HG03064 (cell line): ENCODE measurements around the gene ERFL.
"Not testable (repeated sequence)": the region's sequence is repeated elsewhere in the genome, so short reads cannot be mapped to it uniquely, and the experiment has no call there.

Experiments
- ATAC-seq: cut with Tn5 transposase; IDR thresholded peaks from one replicate; pipeline ENCODE4 v1.9.1; 2021; ENCODE audit warnings: low read depth; ENCODE audit not compliant: unreplicated experiment

Gene ERFL

GRCh38 chr19:41944336-41944735 is 16.1 kb upstream of the ERFL start:
- no peak for ATAC-seq

DNA sequence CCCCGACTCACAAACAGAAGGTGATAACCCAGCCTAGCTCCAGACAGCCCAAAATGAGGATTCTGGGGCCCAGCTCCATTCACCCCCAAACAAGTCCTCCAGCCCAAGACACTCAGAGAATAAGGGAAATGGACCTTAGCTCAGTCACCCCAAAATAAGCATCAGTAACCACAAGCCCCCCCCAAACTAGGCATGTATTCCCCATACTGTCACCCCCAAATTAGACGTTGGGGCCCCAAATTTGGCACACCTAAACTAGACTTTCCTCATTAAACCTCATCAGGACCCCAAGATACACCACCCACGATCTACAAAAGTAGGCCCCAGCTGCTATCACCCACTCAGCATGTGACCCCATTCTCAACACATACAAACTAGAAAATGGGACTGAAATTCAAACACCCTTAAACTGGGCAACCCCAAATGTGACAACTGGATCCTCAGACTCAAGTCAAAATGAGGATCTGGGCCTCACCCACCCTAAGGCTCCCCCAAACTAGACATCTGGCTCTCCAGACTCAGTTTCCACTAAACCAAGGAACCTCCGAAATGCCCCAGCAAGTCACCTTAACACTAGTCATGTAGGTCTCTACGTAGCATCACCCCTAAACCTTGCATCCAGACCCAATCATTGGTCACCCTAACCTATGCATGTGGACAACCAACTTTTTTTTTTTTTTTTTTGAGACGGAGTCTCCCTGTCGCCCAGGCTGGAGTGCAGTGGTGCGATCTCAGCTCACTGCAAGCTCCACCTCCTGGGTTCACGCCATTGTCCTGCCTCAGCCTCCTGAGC is 13.4 kb upstream of the ERFL start:
- no peak for ATAC-seq

DNA sequence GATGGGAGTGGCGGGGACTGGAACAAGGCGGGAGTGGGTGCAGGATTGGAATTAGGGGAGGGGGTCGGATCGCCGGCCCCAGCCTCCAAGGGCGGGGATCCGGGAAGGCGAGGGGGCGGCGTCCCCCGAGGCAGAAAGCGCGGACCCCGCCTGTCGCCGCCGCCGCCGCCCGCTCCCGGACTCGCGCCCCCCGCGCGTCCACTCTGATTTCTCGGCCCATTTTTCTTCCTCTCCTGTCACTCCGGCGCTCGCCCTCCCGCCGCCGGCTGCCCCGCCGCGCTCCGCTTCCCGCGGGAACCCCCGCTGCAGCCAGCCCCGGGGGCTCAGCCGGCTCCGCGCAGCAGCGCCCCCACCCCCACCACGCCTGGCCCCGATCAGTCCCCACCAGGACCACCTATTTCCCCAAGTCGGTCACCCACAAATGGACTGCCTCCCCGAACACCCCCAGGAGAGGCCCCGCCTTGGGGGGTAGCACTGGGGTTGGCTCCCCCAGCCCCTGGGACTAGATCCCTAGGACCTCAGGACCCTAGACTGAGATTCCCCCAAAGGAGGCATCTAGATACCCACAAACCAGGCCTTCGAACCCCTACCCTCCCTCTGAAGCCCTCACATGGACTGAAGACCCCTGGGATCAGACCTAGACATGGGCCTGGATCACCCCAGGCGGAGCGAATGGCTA is 12.6 kb upstream of the ERFL start:
- ATAC-seq, result no peak

DNA sequence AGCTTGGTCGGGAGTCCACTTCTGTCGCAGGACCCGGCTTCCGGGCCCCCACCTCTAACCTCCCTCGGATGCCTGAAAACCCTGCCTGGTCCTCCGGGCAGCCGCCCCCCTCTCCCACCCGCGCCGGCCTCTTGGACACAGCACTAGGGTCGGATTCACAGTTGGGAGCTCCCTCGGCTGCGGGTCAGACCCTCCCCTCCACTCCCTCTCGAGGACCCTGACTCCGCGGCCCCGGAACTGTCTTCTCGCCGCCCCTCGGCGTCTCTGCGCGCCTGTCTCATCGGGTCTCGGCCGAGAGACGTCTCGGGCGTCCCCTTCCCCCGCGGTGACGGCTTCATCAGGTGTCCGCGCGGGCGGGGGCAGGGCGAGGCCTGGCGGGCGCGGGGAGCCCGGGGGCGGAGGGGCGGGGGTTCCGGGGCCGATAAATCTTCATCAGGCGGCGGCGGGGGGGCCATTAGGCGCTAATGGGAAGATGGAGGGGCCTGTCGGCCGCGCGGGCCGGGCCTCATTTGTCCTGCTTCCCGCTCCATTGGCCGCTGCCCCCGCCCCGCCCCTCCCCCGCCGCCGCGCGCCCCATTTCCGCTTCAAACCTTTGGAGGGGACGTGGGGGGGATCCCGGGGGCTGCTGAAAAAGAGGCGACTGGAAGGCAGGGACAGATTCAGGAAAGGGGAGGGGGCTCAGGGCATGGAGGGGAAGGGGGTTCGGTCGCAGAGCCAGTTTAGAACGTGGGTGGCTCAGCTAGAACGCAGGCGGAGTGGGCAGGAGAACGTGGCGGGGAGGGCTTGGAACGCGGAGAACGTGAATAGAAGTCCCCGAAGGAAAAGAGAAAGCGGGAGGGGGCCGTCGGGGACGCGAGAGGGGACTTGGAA is 11.8 kb upstream of the ERFL start:
- ATAC-seq, result no peak

DNA sequence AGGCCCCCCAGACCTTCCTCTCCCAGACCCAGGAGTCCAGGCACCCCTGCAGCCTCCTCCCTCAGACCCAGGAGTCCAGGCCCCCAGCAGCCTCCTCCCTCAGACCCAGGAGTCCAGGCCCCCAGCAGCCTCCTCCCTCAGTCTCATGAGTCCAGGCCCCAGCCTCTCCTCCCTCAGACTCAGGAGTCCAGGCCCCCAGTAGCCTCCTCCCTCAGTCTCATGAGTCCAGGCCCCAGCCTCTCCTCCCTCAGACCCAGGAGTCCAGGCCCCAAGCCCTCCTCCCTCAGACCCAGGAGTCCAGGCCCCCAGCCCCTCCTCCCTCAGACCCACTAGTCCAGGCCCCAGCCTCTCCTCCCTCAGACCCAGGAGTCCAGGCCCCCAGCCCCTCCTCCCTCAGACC is 11.0 kb upstream of the ERFL start:
- ATAC-seq, result not testable (repeated sequence)

GRCh38 chr19:41937525-41938468 is 9.5 kb upstream of the ERFL start:
- no peak for ATAC-seq

GRCh38 chr19:41936961-41937360 is 8.7 kb upstream of the ERFL start:
- no peak for ATAC-seq

GRCh38 chr19:41936416-41936850 is 8.2 kb upstream of the ERFL start:
- no peak for ATAC-seq

- ATAC-seq, result no peak
Observed at GRCh38 chr19:41935760-41936415, 7.6 kb upstream of the ERFL start.

DNA sequence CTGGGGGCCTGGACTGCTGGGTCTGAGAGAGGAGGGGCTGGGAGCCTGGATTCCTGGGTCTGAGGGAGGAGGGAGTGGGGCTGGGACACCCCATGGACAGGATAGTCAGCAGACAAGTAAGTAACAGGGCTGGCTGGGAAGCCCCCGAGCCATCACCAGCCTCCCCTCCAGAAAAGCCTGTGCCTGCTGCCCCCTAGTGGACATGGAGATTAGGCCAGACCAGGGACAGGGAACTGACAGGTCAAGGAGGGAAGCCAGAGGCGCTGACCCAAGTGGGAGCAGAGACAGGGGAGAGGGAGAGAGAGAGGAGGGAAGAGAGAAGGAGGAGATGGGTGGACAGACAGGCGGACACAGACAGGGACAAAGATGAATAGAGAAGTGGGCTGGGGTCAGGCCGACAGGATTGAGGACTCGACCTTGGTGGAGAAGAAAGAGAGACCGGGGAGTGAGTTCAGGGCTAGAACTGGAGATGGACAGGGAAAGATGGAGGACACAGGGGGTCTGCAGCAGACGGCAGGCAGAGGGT is 6.7 kb upstream of the ERFL start:
- ATAC-seq, result no peak

DNA sequence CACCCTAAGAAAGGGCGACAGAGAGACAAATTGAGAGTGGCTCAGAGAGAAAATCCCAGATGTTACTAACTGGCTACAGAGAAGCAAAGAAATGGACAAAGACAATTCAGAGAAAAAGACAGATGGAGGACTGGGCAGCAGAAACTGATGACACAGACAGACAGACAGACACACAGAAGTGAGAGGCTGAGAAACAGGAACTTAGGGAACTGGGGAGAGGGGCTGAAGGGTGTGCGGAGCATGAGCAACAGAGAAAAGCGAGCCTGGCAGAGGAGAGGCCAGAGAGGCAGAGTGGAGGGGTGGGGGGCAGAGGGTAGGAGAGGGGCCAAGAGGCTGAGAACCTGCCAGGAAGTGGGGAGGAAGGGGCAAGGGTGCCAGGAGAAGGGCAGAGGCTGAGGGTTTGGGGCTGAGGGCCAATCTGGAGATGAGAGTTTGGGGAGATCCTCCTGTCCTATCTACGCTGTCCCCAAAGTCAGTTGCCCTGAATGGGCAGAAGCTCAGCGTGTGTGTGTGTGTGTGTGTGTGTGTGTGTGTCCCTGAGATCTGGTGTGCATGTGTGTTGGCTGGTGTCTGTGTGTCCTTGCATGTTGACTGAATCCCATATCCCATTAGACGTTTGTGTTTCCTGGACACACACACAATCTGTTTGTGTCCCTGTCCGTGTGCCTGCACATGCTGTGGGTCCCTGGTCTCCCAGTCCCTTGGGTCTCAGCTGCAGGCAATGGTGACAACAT is 5.6 kb upstream of the ERFL start:
- ATAC-seq, result no peak

GRCh38 chr19:41932720-41933332 is 4.6 kb upstream of the ERFL start:
- ATAC-seq, result no peak

GRCh38 chr19:41932259-41932719 is 4.0 kb upstream of the ERFL start:
- no peak for ATAC-seq

DNA sequence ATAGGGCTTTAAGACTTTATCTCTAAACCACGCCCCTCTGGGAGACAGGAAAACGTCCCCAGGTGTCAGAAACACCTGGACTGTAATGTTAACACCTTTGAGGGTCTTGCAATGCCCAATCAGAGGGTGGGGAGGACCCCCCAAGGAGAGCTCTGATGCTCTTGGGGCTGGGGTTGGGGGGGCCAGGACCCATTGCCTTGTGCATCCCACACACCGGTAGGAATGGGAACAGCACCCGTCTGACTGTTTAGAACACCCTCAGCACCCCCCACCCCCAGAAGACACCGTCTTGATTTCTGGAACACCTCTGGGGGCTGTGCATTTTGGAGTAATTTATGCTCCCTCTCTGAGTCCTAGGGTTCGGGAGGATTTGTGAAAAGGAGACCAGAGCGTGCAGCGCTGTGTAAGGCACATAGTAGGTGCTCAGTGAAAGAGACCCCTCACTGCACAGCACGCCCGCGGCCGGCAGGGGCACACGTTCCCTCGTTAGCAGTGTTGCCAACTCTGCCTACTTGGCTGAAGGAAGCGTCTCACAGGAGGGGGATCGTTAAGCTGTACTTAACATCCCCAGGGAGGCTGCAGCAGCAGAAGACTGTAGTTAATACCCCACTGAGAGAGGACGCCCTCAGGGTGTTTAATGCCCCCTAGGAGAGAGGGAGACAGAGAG is 2.8 kb upstream of the ERFL start:
- no peak for ATAC-seq

DNA sequence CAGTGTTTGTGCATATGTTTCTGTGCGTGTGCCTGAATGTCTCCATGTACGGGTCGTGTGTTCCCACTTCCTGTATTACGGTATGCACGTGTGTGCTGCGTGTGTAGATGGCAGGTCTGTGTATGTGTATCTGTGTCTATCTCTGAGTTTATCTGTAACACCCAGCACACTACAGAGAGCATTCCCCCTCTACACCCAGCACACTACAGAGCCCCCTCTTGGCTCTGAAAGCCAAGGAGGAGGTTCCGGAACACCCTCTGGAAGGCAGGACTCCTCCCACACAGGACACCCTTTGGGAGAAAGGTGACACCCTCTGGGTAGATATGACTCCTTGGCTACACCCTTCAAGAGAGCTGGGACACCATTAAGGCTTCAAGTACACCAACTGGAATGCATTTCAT is 2.1 kb upstream of the ERFL start:
- no peak for ATAC-seq

GRCh38 chr19:41929536-41930071 is 1.4 kb upstream of the ERFL start:
- ATAC-seq, result no peak

GRCh38 chr19:41928754-41929535 is 696 bp upstream of the ERFL start:
- ATAC-seq, result no peak
